HepG2 (cell line): ENCODE measurements around the gene TSGA10. TPM values are rescaled to one million over a fixed set of nuclear protein-coding genes. Genes with fewer than 3 reads are reported as not detected.

ENCODE experiments used
- ARNT ChIP-seq: fragments of 450-650 bp; IDR thresholded peaks from 2 replicates; pipeline ENCODE4 v1.6.1; 2017
- ARNTL ChIP-seq: sonication (generic); formaldehyde crosslinking; IDR thresholded peaks from 2 replicates; pipeline ENCODE4 v1.4.0; 2020; ENCODE audit warnings: mild to moderate bottlenecking, missing genetic modification reagents
- FOXK2 ChIP-seq: fragments of 450-650 bp; IDR thresholded peaks from 2 replicates; pipeline ENCODE4 v1.6.1; 2016
- GMEB1 ChIP-seq: sonication (generic); formaldehyde crosslinking; IDR thresholded peaks from 2 replicates; pipeline ENCODE4 v1.5.1; 2020; ENCODE audit warnings: missing genetic modification reagents, mild to moderate bottlenecking, borderline replicate concordance
- GTF2F1 ChIP-seq: fragments of 150-350 bp; IDR thresholded peaks from 2 replicates; pipeline ENCODE4 v1.6.1; 2014; ENCODE audit warnings: low read length
- IKZF1 ChIP-seq: fragments of 450-650 bp; IDR thresholded peaks from 2 replicates; pipeline ENCODE4 v1.7.1; 2016
- MAFK ChIP-seq, 2 experiments: IDR thresholded peaks in 1 of 2; conservative IDR thresholded peaks in 1 of 2; 2 replicates each; pipeline ENCODE4 v1.6.1; 2011; ENCODE audit warnings: improper control_type of control experiment in 2 of 2, low read length in 2 of 2
- SALL2 ChIP-seq: sonication (generic); formaldehyde crosslinking; IDR thresholded peaks from 2 replicates; pipeline ENCODE4 v1.8.1; 2023; ENCODE audit warnings: mild to moderate bottlenecking, missing genetic modification reagents, inconsistent platforms
- ZFP36L2 ChIP-seq: sonication (generic); formaldehyde crosslinking; IDR thresholded peaks from 2 replicates; pipeline ENCODE4 v1.4.0; 2020; ENCODE audit warnings: missing genetic modification reagents
- ZNF101 ChIP-seq: sonication (generic); formaldehyde crosslinking; IDR thresholded peaks from 2 replicates; pipeline ENCODE4 v1.4.0; 2020; ENCODE audit warnings: mild to moderate bottlenecking, low read depth, missing genetic modification reagents, borderline replicate concordance
- ZNF20 ChIP-seq: sonication (generic); formaldehyde crosslinking; IDR thresholded peaks from 2 replicates; pipeline ENCODE4 v1.4.0; 2020; ENCODE audit warnings: mild to moderate bottlenecking, moderate library complexity, missing genetic modification reagents
- ZNF672 ChIP-seq: sonication (generic); formaldehyde crosslinking; IDR thresholded peaks from 2 replicates; pipeline ENCODE4 v1.8.1; 2022; ENCODE audit warnings: missing genetic modification reagents
- ZNF766 ChIP-seq: sonication (generic); formaldehyde crosslinking; IDR thresholded peaks from 2 replicates; pipeline ENCODE4 v1.5.0; 2020; ENCODE audit warnings: missing genetic modification reagents, borderline replicate concordance
- ZNF773 ChIP-seq: sonication (generic); formaldehyde crosslinking; IDR thresholded peaks from 2 replicates; pipeline ENCODE4 v1.4.0; 2020; ENCODE audit warnings: missing genetic modification reagents, borderline replicate concordance
- ZNF839 ChIP-seq: sonication (generic); formaldehyde crosslinking; IDR thresholded peaks from 2 replicates; pipeline ENCODE4 v1.4.0; 2020; ENCODE audit warnings: missing genetic modification reagents, mild to moderate bottlenecking, borderline replicate concordance
- polyA plus RNA-seq, 8 experiments: library from polyadenylated mRNA; depleted of rRNA in 3 of 8; stranded (reverse) in 7 of 8; unstranded in 1 of 8; fragments of >200 nt; fragmentation: Illumina TruSeq in 4 of 8; extraction: Trizol in 4 of 8; gene quantifications; 2 replicates each; pipeline versions ENCODE4 v1.2.1 to v1.2.3, GENCODE V29; 2011 to 2016; ENCODE audit warnings: low read depth in 4 of 8, missing spikeins in 1 of 8, mixed read lengths in 1 of 8; ENCODE audit not compliant: insufficient read depth in 1 of 8
- total RNA-seq, 5 experiments: library from RNA; depleted of rRNA; stranded (reverse); fragments of >200 nt; fragmentation: Illumina TruSeq; extraction: Trizol; gene quantifications; 2 replicates each; pipeline ENCODE4 v1.2.3, GENCODE V29; 2016; ENCODE audit warnings: low read depth in 1 of 5
- TF ChIP-seq, protein P1 (sequence below): sonication (generic); formaldehyde crosslinking; IDR thresholded peaks from 2 replicates; pipeline ENCODE4 v1.4.0; 2020; ENCODE audit warnings: low read depth, mild to moderate bottlenecking, missing genetic modification reagents
- TF ChIP-seq, protein P2 (sequence below): sonication (generic); formaldehyde crosslinking; IDR thresholded peaks from 2 replicates; pipeline ENCODE4 v1.8.0; 2022; ENCODE audit warnings: missing genetic modification reagents, mild to moderate bottlenecking, moderate library complexity, borderline replicate concordance
- TF ChIP-seq, protein P3 (sequence below): sonication (generic); formaldehyde crosslinking; IDR thresholded peaks from 2 replicates; pipeline ENCODE4 v1.4.0; 2020; ENCODE audit warnings: mild to moderate bottlenecking, missing genetic modification reagents
- TF ChIP-seq, protein P4 (sequence below): sonication (generic); formaldehyde crosslinking; IDR thresholded peaks from 2 replicates; pipeline ENCODE4 v1.9.0; 2021; ENCODE audit warnings: missing genetic modification reagents, mild to moderate bottlenecking, borderline replicate concordance

TSGA10 gene
- total and polyA plus RNA-seq, 2 of the 13 experiments (the other 11 are each of a cell fraction or from before 2014, with no cell fraction given) = 4.7 to 13.1 TPM

DNA sequence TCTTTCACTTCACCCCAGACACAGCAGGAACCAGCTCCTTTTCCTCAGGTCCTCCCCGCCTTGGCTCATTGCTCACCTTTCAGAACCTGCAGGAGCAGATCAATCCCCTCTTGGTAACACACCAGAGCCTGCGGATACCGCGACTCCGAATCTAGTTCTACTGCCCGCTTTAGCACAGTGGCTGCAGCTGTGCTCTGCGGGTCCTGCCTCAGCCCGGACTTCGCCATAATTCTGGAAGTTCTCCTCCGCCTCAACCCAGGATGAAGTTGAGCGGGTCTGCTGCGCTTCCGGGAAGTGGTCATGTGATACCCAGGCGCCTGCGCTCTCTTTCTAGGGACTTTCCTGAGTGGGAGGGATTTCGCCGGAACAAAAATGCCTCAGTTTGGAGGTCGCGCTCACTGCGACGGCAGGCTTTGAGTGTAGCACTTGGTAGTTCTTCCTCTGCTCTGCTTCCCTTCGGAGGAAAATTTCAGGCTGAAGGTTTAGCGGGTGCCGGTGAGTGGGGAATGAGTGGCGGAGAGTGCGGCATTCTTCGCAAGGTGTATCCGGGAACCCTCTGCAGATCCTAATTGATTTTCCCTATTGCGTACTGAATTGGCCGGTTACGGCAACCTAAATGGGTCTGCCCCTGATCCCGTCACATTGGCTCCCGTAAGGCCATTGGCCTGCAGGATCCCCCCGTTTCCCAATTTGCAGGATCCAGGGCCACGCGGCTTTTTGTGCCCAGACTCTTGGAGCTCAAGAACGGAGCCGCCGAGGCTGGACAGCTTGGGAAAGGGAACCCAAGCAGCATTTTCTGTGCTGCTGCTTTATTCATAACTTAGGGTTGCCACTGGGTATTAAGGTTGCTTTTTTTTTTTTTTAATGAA is 26.2 kb upstream of the TSGA10 start, which contains the start of the genes MITD1 and MRPL30 (continued):
- TF ChIP-seq, protein P1, sequence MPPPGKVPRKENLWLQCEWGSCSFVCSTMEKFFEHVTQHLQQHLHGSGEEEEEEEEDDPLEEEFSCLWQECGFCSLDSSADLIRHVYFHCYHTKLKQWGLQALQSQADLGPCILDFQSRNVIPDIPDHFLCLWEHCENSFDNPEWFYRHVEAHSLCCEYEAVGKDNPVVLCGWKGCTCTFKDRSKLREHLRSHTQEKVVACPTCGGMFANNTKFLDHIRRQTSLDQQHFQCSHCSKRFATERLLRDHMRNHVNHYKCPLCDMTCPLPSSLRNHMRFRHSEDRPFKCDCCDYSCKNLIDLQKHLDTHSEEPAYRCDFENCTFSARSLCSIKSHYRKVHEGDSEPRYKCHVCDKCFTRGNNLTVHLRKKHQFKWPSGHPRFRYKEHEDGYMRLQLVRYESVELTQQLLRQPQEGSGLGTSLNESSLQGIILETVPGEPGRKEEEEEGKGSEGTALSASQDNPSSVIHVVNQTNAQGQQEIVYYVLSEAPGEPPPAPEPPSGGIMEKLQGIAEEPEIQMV (CRISPR knock-in tag) = peak; percentile 31; the same call in 1 of the 2 replicates
- TF ChIP-seq, protein P2, sequence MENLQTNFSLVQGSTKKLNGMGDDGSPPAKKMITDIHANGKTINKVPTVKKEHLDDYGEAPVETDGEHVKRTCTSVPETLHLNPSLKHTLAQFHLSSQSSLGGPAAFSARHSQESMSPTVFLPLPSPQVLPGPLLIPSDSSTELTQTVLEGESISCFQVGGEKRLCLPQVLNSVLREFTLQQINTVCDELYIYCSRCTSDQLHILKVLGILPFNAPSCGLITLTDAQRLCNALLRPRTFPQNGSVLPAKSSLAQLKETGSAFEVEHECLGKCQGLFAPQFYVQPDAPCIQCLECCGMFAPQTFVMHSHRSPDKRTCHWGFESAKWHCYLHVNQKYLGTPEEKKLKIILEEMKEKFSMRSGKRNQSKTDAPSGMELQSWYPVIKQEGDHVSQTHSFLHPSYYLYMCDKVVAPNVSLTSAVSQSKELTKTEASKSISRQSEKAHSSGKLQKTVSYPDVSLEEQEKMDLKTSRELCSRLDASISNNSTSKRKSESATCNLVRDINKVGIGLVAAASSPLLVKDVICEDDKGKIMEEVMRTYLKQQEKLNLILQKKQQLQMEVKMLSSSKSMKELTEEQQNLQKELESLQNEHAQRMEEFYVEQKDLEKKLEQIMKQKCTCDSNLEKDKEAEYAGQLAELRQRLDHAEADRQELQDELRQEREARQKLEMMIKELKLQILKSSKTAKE (CRISPR knock-in tag) = peak; percentile 46; the same call in 1 of the 2 replicates
- peak; percentile 62; the same call in 1 of the 2 replicates for TF ChIP-seq SALL2 (CRISPR knock-in tag)
- no peak for TF ChIP-seq ARNT
- TF ChIP-seq ZNF766 (CRISPR knock-in tag) = peak; percentile 88
- peak; percentile 66; the same call in 1 of the 2 replicates for TF ChIP-seq ZNF773 (CRISPR knock-in tag)
- TF ChIP-seq ZFP36L2 = peak; percentile 75; the same call in 1 of the 2 replicates
- 0 out of 4 replicates have a peak, but pooled peaks of 1 of the 2 experiments have one; percentile 2 for TF ChIP-seq MAFK (conservative IDR thresholded peaks at IDR 0.05 in 1 of 2, IDR thresholded peaks at IDR 0.05 in 1 of 2; ENCODE audit: low read length in 2 of 2)
- peak; percentile 93 for TF ChIP-seq GMEB1 (CRISPR knock-in tag)
- peak; percentile 95 for TF ChIP-seq GTF2F1
- TF ChIP-seq, protein P3, sequence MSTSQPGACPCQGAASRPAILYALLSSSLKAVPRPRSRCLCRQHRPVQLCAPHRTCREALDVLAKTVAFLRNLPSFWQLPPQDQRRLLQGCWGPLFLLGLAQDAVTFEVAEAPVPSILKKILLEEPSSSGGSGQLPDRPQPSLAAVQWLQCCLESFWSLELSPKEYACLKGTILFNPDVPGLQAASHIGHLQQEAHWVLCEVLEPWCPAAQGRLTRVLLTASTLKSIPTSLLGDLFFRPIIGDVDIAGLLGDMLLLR = no peak; the same call in 1 of the 2 replicates
- no peak for TF ChIP-seq ZNF672 (CRISPR knock-in tag)
- 0 out of 2 replicates have a peak, but pooled peaks have one; percentile 6 for TF ChIP-seq FOXK2
- peak; percentile 86; the same call in 1 of the 2 replicates for TF ChIP-seq ZNF839
- peak; percentile 86; the same call in 1 of the 2 replicates for TF ChIP-seq ZNF20 (CRISPR knock-in tag)
- no peak for TF ChIP-seq IKZF1
- 0 out of 2 replicates have a peak, but pooled peaks have one; percentile 76 for TF ChIP-seq ZNF101 (CRISPR knock-in tag)
- TF ChIP-seq, protein P4, sequence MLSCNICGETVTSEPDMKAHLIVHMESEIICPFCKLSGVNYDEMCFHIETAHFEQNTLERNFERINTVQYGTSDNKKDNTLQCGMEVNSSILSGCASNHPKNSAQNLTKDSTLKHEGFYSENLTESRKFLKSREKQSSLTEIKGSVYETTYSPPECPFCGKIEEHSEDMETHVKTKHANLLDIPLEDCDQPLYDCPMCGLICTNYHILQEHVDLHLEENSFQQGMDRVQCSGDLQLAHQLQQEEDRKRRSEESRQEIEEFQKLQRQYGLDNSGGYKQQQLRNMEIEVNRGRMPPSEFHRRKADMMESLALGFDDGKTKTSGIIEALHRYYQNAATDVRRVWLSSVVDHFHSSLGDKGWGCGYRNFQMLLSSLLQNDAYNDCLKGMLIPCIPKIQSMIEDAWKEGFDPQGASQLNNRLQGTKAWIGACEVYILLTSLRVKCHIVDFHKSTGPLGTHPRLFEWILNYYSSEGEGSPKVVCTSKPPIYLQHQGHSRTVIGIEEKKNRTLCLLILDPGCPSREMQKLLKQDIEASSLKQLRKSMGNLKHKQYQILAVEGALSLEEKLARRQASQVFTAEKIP (CRISPR knock-in tag) = peak; percentile 11; the same call in 1 of the 2 replicates
- peak; percentile 76; the same call in 1 of the 2 replicates for TF ChIP-seq ARNTL (CRISPR knock-in tag)
